SU-DHL-6 (cell line): ENCODE measurements around the gene MACF1.

Experiments
- H2AFZ ChIP-seq: fragments of 200-600 bp; sonication (generic); 2 replicates; pipeline ENCODE4 v1.6.1; 2014; ENCODE audit warnings: low read depth, mild to moderate bottlenecking, moderate library complexity, mixed read lengths, antibody characterized with exemption, low read length; ENCODE audit not compliant: severe bottlenecking
- H3F3A ChIP-seq: fragments of 200-600 bp; shearing (Covaris generic); 2 replicates; pipeline ENCODE4 v1.6.0; 2016; ENCODE audit warnings: antibody characterized with exemption, mild to moderate bottlenecking; ENCODE audit not compliant: insufficient read depth
- H3K27ac ChIP-seq: fragments of 200-600 bp; sonication (generic); 2 replicates; pipeline ENCODE4 v1.5.1; 2016; ENCODE audit warnings: low read depth, mild to moderate bottlenecking, low read length, moderate library complexity, mixed read lengths
- H3K27me3 ChIP-seq: fragments of 200-600 bp; sonication (generic), shearing (Covaris generic); 2 replicates; pipeline ENCODE4 v1.6.0; 2014; ENCODE audit warnings: mild to moderate bottlenecking, low read length
- H3K36me3 ChIP-seq: fragments of 200-600 bp; sonication (generic); 2 replicates; pipeline ENCODE4 v1.6.1; 2014; ENCODE audit warnings: mild to moderate bottlenecking, low read length, mixed read lengths
- H3K4me2 ChIP-seq: fragments of 300-600, 200-600 bp; shearing (Covaris generic), sonication (generic); 2 replicates; pipeline ENCODE4 v1.6.0; 2014; ENCODE audit warnings: low read length, low read depth, mild to moderate bottlenecking; ENCODE audit not compliant: poor library complexity, severe bottlenecking
- H3K4me3 ChIP-seq: fragments of 200-600 bp; sonication (generic); 2 replicates; pipeline ENCODE4 v1.5.1; 2014; ENCODE audit warnings: antibody characterized with exemption, low read length, mild to moderate bottlenecking, mixed read lengths; ENCODE audit not compliant: insufficient read depth, poor library complexity, severe bottlenecking
- H3K79me2 ChIP-seq: fragments of 200-600 bp; sonication (generic); 2 replicates; pipeline ENCODE4 v1.6.1; 2014; ENCODE audit warnings: mild to moderate bottlenecking, low read length, moderate library complexity; ENCODE audit not compliant: insufficient read depth
- H3K9ac ChIP-seq: fragments of 200-600 bp; sonication (generic); 2 replicates; pipeline ENCODE4 v1.7.0; 2014; ENCODE audit warnings: mild to moderate bottlenecking, low read length
- H3K9me2 ChIP-seq: fragments of 200-600 bp; sonication (generic); replicated peaks from 2 replicates; pipeline ENCODE4 v1.6.1; 2014; ENCODE audit warnings: low read length; ENCODE audit not compliant: insufficient read depth
- H3K9me3 ChIP-seq: fragments of 200-600 bp; sonication (generic); 2 replicates; pipeline ENCODE4 v1.6.1; 2014; ENCODE audit warnings: low read length, mixed read lengths; ENCODE audit not compliant: insufficient read depth
- H4K20me1 ChIP-seq: fragments of 200-600 bp; sonication (generic); 2 replicates; pipeline ENCODE4 v1.6.1; 2014; ENCODE audit warnings: low read depth, mild to moderate bottlenecking, antibody characterized with exemption, low read length, moderate library complexity, mixed read lengths
- EZH2phosphoT487 ChIP-seq: fragments of 200-600 bp; sonication (generic), shearing (Covaris generic); conservative IDR thresholded peaks from 2 replicates; pipeline ENCODE4 v1.6.1; 2018; ENCODE audit warnings: mild to moderate bottlenecking, antibody characterized with exemption, low read length, moderate library complexity, mixed read lengths
- TF ChIP-seq, protein P1 (sequence below): fragments of 200-600 bp; sonication (generic); IDR thresholded peaks from one replicate; pipeline ENCODE4 v1.5.1; 2017; ENCODE audit warnings: antibody characterized with exemption, mild to moderate bottlenecking, low read length, moderate library complexity; ENCODE audit not compliant: insufficient read depth, poor library complexity, severe bottlenecking

MACF1 gene

DNA sequence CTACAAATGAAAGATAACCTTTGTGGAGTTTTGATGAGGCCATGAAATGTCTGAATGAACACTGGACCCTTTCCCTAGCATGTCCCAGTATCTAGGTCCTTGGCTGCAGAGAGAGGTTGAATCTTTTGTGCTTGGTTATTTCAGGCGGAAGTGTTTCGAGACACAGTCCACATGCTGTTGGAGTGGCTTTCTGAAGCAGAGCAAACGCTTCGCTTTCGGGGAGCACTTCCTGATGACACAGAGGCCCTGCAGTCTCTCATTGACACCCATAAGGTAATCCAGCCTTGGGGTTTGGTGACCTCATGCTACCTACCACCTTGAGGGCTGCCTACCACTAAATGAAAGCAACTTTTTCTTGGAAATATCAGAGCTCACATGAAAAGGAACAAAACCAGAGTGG is 248.0 kb downstream of the MACF1 start:
- Histone ChIP-seq H3K4me2 (no peak overlapping the region), H3K79me2 (no peaks in the 10 kb centered on the region), H3K27me3 (no peaks in the 10 kb centered on the region), H3F3A (no peaks in the 10 kb centered on the region), H3K9me3 (no peaks in the 10 kb centered on the region), H2AFZ (no peak overlapping the region), H3K36me3 (peaks cover 55% of the 10 kb centered on the region), H3K4me3 (no peak overlapping the region), H3K9me2 (no peaks in the 10 kb centered on the region), H3K9ac (no peak overlapping the region), H3K27ac (no peak overlapping the region), H4K20me1 (no peaks in the 10 kb centered on the region)
- no peak for TF ChIP-seq EZH2phosphoT487
- TF ChIP-seq, protein P1, sequence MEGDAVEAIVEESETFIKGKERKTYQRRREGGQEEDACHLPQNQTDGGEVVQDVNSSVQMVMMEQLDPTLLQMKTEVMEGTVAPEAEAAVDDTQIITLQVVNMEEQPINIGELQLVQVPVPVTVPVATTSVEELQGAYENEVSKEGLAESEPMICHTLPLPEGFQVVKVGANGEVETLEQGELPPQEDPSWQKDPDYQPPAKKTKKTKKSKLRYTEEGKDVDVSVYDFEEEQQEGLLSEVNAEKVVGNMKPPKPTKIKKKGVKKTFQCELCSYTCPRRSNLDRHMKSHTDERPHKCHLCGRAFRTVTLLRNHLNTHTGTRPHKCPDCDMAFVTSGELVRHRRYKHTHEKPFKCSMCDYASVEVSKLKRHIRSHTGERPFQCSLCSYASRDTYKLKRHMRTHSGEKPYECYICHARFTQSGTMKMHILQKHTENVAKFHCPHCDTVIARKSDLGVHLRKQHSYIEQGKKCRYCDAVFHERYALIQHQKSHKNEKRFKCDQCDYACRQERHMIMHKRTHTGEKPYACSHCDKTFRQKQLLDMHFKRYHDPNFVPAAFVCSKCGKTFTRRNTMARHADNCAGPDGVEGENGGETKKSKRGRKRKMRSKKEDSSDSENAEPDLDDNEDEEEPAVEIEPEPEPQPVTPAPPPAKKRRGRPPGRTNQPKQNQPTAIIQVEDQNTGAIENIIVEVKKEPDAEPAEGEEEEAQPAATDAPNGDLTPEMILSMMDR: no peak

- no peaks in the 10 kb centered on the region for H3F3A ChIP-seq
- TF ChIP-seq, protein P1: no peak
- no peak for TF ChIP-seq EZH2phosphoT487
- no peak overlapping the region for H3K9ac ChIP-seq
- no peaks in the 10 kb centered on the region for H3K9me3 ChIP-seq
- no peak overlapping the region for H3K4me2 ChIP-seq
- no peak overlapping the region for H3K27ac ChIP-seq
- no peak overlapping the region for H3K4me3 ChIP-seq
- H2AFZ ChIP-seq: no peak overlapping the region
- H3K9me2 ChIP-seq: no peaks in the 10 kb centered on the region
- H3K36me3 ChIP-seq: peaks cover 49% of the 10 kb centered on the region
- H3K79me2 ChIP-seq: no peaks in the 10 kb centered on the region
- no peaks in the 10 kb centered on the region for H4K20me1 ChIP-seq
- H3K27me3 ChIP-seq: no peaks in the 10 kb centered on the region
These were observed 249.1 kb downstream of the MACF1 start for GRCh38 chr1:39453603-39454002.

DNA sequence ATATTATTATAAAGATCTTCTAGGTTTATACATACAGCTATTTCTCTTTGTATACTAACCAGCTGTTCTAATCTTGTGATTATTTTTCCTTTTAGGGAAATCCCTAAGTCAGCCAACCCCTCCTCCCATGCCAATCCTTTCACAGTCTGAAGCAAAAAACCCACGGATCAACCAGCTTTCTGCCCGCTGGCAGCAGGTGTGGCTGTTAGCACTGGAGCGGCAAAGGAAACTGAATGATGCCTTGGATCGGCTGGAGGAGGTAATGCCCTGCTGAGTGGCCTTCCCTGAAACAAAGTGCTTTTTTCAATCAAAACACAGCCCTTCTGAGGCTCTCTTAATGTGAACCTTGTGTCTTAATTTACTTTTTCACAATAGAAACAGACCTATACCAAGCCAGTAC is 254.5 kb downstream of the MACF1 start:
- Histone ChIP-seq H3K79me2 (no peaks in the 10 kb centered on the region), H3F3A (no peaks in the 10 kb centered on the region), H3K27me3 (no peaks in the 10 kb centered on the region), H4K20me1 (no peaks in the 10 kb centered on the region), H3K4me2 (no peak overlapping the region), H3K9ac (no peak overlapping the region), H3K9me2 (no peaks in the 10 kb centered on the region), H3K9me3 (no peaks in the 10 kb centered on the region), H3K36me3 (peaks cover 48% of the 10 kb centered on the region), H3K4me3 (no peak overlapping the region), H3K27ac (no peak overlapping the region), H2AFZ (no peak overlapping the region)
- TF ChIP-seq EZH2phosphoT487: no peak
- TF ChIP-seq, protein P1: no peak
